ENCODE measurements around the gene NCK1.
A peak's percentile ranks its signal among the peaks of the same experiment; 100 is the strongest.
"Not testable (repeated sequence)": the region's sequence is repeated elsewhere in the genome, so short reads cannot be mapped to it uniquely, and the experiment has no call there.

The NCK1 gene

GRCh38 chr3:136889947-136890346 lies 27.9 kb downstream of the NCK1 start:
- DNase-seq (ENCODE audit: low read depth), result no peak
- TF ChIP-seq, protein P1, sequence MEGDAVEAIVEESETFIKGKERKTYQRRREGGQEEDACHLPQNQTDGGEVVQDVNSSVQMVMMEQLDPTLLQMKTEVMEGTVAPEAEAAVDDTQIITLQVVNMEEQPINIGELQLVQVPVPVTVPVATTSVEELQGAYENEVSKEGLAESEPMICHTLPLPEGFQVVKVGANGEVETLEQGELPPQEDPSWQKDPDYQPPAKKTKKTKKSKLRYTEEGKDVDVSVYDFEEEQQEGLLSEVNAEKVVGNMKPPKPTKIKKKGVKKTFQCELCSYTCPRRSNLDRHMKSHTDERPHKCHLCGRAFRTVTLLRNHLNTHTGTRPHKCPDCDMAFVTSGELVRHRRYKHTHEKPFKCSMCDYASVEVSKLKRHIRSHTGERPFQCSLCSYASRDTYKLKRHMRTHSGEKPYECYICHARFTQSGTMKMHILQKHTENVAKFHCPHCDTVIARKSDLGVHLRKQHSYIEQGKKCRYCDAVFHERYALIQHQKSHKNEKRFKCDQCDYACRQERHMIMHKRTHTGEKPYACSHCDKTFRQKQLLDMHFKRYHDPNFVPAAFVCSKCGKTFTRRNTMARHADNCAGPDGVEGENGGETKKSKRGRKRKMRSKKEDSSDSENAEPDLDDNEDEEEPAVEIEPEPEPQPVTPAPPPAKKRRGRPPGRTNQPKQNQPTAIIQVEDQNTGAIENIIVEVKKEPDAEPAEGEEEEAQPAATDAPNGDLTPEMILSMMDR (conservative IDR thresholded peaks at IDR 0.05; ENCODE audit: low read depth, low read length), result no peak
- H3K4me3 ChIP-seq (ENCODE audit: low read depth, low read length), result no peak overlapping the region

DNA sequence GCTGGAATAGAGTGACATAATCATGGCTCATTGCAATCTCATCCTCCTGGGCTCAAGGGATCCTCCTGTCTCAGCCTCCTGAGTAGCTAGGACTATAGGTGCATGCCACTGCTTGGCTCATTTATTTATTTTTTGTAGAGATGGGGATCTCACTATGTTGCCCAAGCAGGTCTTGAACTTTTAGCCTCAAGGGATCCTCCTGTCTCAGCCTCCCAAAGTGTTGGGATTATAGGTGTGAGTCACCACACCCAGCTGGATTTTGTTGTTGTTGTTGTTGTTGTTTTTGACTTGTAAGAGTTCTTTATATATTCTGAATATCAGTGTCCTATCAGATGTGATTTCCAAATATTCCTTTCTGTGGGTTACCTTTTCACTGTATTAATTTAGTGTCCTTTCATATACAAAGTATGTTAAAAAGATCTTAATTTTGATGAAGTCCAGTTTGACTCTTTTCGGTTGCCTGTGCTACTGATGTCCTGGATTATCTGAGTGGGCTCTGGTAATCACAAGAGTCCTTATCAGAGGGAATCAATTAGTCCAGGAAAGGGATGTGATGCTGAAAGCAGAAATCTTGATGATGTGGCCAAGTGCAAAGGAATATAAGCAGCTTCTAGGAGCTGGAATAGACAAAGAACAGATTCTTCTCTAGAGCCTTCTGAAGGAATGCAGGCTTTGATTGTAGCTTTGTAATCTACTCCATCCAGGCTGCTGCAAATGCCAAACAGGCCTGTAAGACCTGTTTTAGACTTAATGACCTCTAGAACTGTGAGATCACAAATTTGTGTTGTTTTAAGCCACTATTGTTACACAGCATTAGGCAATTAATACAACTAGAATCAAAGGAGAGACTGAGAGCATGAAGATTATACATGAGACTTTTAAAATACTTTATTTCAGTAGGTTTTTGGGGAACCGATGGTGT lies 30.2 kb downstream of the NCK1 start:
- TF ChIP-seq, protein P1 (conservative IDR thresholded peaks at IDR 0.05; ENCODE audit: low read depth, low read length), result no peak
- DNase-seq (ENCODE audit: low read depth), result no peak
- H3K4me3 ChIP-seq (ENCODE audit: low read depth, low read length), result no peak overlapping the region

DNA sequence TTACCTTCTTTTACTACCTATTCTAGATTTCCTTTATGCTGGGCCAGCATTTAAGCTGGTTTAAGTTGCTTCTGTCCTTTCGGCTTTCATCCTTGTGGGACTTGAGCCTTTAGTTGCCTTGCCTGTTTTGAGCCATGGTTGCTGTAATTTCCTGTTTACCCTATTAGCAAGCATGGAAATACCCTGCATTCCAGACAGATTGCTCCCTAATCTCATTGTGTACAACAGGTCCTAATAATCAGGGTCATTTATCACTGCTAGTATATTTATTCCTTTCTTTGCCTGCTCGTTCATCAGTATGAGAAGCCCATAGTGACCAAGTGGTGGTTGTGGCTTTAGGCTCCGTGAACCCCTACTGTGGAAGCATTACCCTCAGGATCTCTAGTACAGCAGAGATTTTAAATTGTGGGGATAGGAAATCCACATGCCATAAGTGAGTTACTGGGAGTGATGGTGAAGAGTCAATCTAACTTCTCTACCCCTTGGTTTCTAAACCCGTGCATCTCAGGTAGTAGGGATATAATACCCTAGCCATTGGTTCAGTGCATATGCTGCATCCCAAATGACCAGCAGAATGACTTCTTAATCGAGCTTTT lies 31.9 kb downstream of the NCK1 start:
- peak; percentile 80 for DNase-seq (ENCODE audit: low read depth)
- TF ChIP-seq, protein P1 (conservative IDR thresholded peaks at IDR 0.05; ENCODE audit: low read depth, low read length), result no peak
- no peak overlapping the region for H3K4me3 ChIP-seq (ENCODE audit: low read depth, low read length)

DNA sequence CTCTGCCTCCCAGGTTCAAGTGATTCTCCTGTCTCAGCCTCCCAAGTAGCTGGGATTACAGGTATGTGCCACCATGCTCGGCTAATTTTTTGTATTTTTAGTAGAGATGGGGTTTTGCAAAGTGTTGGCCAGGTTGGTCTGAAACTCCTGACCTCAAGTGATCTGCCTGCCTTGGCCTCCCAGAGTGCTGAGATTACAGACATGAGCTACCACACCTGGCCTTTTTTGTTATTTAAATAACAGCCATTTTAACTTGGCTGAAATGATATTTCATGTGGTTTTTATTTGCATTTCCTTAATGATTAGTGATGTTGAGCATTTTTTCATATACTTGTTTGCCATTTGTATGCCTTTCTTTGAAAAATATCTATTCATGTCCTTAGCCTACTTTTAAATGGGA lies 35.2 kb downstream of the NCK1 start:
- not testable (repeated sequence) for H3K4me3 ChIP-seq (ENCODE audit: low read depth, low read length); DNase-seq (ENCODE audit: low read depth)

DNA sequence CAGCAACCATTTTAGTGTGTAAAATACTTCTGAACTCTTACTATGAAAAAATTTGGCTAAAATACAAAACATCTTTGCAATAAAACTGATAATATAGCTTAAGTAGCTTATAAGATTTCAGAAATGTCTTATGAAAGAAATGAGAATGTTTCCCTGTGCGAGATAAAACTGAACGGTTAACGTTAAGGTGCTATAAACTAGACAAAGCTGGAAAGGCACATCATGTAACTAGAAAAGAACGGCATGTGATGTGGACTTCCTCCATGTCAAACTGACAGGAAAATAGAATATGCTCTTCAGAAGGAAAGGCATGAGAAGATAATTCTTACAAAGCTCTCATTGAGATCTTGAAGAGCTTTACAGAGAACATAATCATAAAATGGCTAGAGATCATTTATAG lies 36.5 kb downstream of the NCK1 start:
- DNase-seq (ENCODE audit: low read depth), result no peak
- TF ChIP-seq, protein P1 (conservative IDR thresholded peaks at IDR 0.05; ENCODE audit: low read depth, low read length), result no peak
- no peak overlapping the region for H3K4me3 ChIP-seq (ENCODE audit: low read depth, low read length)

- no peak overlapping the region for H3K4me3 ChIP-seq (ENCODE audit: low read depth, low read length)
- no peak for DNase-seq (ENCODE audit: low read depth)
- TF ChIP-seq, protein P1 (conservative IDR thresholded peaks at IDR 0.05; ENCODE audit: low read depth, low read length), result no peak
These were observed 36.9 kb downstream of the NCK1 start for GRCh38 chr3:136898954-136899353.

- no peak overlapping the region for H3K4me3 ChIP-seq (ENCODE audit: low read depth, low read length)
- DNase-seq (ENCODE audit: low read depth), result no peak
- TF ChIP-seq, protein P1 (conservative IDR thresholded peaks at IDR 0.05; ENCODE audit: low read depth, low read length), result no peak
These were observed 37.7 kb downstream of the NCK1 start for GRCh38 chr3:136899622-136900158.

- not testable (repeated sequence) for DNase-seq (ENCODE audit: low read depth); H3K4me3 ChIP-seq (ENCODE audit: low read depth, low read length)
These were observed 38.7 kb downstream of the NCK1 start for GRCh38 chr3:136900694-136901093.

Measured in choroid plexus epithelial cell (primary cell).